ENCODE results near the gene ESAM. TPM values are rescaled to one million over a fixed set of nuclear protein-coding genes. Genes with fewer than 3 reads are reported as not detected.

Gene ESAM
- total RNA-seq, 1 experiment from 2014 or later = 0.16 TPM

- H3K4me3 ChIP-seq = no peak overlapping the region
- peaks cover 5% of the 10 kb centered on the region; the same call in 1 of the 2 replicates for H3K27me3 ChIP-seq
- H3K4me1 ChIP-seq = no peaks in the 10 kb centered on the region
- no peak overlapping the region for H3K27ac ChIP-seq
- H3K9me3 ChIP-seq (replicated peaks) = no peaks in the 10 kb centered on the region
- no peak for DNase-seq
- no peaks in the 10 kb centered on the region for H3K36me3 ChIP-seq
These were observed 45.5 kb downstream of the ESAM start for GRCh38 chr11:124716591-124716990.

- DNase-seq = no peak
- H3K9me3 ChIP-seq (replicated peaks) = no peaks in the 10 kb centered on the region
- H3K27me3 ChIP-seq = no peaks in the 10 kb centered on the region
- H3K4me3 ChIP-seq = no peak overlapping the region
- no peaks in the 10 kb centered on the region for H3K4me1 ChIP-seq
- no peaks in the 10 kb centered on the region for H3K36me3 ChIP-seq
- no peak overlapping the region for H3K27ac ChIP-seq
These were observed 49.7 kb downstream of the ESAM start for GRCh38 chr11:124712392-124712791.

- DNase-seq = no peak
- no peak overlapping the region for H3K27ac ChIP-seq
- H3K36me3 ChIP-seq = no peaks in the 10 kb centered on the region
- no peaks in the 10 kb centered on the region for H3K4me1 ChIP-seq
- H3K4me3 ChIP-seq = no peak overlapping the region
- no peaks in the 10 kb centered on the region for H3K27me3 ChIP-seq
- no peaks in the 10 kb centered on the region for H3K9me3 ChIP-seq (replicated peaks)
These were observed 54.3 kb downstream of the ESAM start for GRCh38 chr11:124707829-124708228.

Other genes starting within 250 kb of the ESAM start
- not detected in 2 replicates for gene OR8B12, start 218.6 kb downstream of the ESAM start, total RNA-seq (2014; rRNA removed; shearing (Covaris generic))
- gene OR8A1, start 192.3 kb downstream of the ESAM start, total RNA-seq (2014; rRNA removed; shearing (Covaris generic)) = not detected in 2 replicates
- not detected in 2 replicates for gene PANX3, start 150.9 kb downstream of the ESAM start, total RNA-seq (2014; rRNA removed; shearing (Covaris generic))
- gene TBRG1, start 139.4 kb downstream of the ESAM start, total RNA-seq (2014; rRNA removed; shearing (Covaris generic)) = 11.9 and 14.4 TPM in 2 replicates
- gene SIAE, start 88.6 kb downstream of the ESAM start, total RNA-seq (2014; rRNA removed; shearing (Covaris generic)) = 0.43 and 0.63 TPM in 2 replicates
- 4.0 and 6.0 TPM in 2 replicates for gene SPA17, start 88.4 kb downstream of the ESAM start, total RNA-seq (2014; rRNA removed; shearing (Covaris generic))
- gene NRGN, start 22.3 kb downstream of the ESAM start, total RNA-seq (2014; rRNA removed; shearing (Covaris generic)) = 4.5 and 4.6 TPM in 2 replicates
- not detected in 2 replicates for gene VSIG2, start 10.0 kb downstream of the ESAM start, total RNA-seq (2014; rRNA removed; shearing (Covaris generic))
- gene MSANTD2, start 38.1 kb upstream of the ESAM start, total RNA-seq (2014; rRNA removed; shearing (Covaris generic)) = 9.2 and 12.6 TPM in 2 replicates
- gene ROBO3, start 103.1 kb upstream of the ESAM start, total RNA-seq (2014; rRNA removed; shearing (Covaris generic)) = 5.1 and 7.0 TPM in 2 replicates
- 0.10 and 0.22 TPM in 2 replicates for gene ROBO4, start 135.6 kb upstream of the ESAM start, total RNA-seq (2014; rRNA removed; shearing (Covaris generic))
- not detected in 2 replicates for gene HEPN1, start 157.0 kb upstream of the ESAM start, total RNA-seq (2014; rRNA removed; shearing (Covaris generic))
- gene HEPACAM, start 173.8 kb upstream of the ESAM start, total RNA-seq (2014; rRNA removed; shearing (Covaris generic)) = 0.05 TPM in 1 of 2 replicates, not detected in the other
- gene CCDC15, start 191.9 kb upstream of the ESAM start, total RNA-seq (2014; rRNA removed; shearing (Covaris generic)) = 10.2 and 11.5 TPM in 2 replicates

Data from SJCRH30 (cell line).